ENCODE results near the gene EEF1AKMT3.
"Not testable (repeated sequence)": the region's sequence is repeated elsewhere in the genome, so short reads cannot be mapped to it uniquely, and the experiment has no call there.

EEF1AKMT3 gene

DNA sequence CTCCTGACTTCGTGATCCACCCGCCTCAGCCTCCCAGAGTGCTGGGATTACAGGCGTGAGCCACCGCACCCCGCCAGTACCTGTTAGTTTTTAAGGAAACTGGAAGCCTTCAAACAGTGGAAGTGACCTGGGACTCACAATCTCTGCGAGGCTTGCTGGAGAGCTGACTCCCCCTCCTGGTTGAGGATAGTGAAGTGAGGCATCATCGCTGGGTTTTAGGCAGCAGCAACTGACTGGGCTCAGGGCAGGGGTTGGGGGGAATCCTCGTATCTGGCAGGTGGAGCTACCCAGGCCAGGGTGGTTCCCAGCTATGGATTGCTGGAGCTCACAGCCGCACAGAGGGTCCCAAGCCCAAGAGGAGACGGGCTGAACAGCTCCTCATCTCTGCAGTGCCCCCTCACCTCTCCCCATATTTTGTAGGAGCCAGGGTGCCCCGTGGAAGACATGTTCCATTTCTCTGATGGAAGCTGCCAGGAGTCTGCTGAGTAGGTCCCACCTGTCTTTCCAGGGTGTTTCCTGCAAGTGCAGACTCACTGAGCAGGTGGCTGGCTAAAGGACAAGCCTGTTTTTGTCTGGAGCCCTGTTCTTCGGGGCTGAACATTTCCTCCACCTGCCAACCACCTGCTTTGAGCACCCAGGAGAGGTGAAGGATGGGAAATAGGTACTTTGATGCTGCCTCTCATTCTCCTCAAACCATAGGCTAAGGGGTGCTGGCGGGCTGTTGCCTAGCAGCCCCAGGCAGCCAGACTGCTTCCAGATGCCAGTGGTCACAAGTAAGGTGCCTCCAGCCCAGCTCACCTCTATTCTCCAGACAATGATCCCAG, 43.0 kb downstream of the EEF1AKMT3 start:
- DNase-seq (ENCODE audit: low spot score), result no peak
- in situ Hi-C loops (cut with MboI; ENCODE audit: low pct_unique_long_range_greater_than_20kb, low sequenced_read_pairs, unreplicated experiment), result no loop called here
- TF ChIP-seq, protein P1, sequence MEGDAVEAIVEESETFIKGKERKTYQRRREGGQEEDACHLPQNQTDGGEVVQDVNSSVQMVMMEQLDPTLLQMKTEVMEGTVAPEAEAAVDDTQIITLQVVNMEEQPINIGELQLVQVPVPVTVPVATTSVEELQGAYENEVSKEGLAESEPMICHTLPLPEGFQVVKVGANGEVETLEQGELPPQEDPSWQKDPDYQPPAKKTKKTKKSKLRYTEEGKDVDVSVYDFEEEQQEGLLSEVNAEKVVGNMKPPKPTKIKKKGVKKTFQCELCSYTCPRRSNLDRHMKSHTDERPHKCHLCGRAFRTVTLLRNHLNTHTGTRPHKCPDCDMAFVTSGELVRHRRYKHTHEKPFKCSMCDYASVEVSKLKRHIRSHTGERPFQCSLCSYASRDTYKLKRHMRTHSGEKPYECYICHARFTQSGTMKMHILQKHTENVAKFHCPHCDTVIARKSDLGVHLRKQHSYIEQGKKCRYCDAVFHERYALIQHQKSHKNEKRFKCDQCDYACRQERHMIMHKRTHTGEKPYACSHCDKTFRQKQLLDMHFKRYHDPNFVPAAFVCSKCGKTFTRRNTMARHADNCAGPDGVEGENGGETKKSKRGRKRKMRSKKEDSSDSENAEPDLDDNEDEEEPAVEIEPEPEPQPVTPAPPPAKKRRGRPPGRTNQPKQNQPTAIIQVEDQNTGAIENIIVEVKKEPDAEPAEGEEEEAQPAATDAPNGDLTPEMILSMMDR (IDR thresholded peaks at IDR 0.05; ENCODE audit: extremely low read depth, insufficient read depth, missing control alignments), result no peak

DNA sequence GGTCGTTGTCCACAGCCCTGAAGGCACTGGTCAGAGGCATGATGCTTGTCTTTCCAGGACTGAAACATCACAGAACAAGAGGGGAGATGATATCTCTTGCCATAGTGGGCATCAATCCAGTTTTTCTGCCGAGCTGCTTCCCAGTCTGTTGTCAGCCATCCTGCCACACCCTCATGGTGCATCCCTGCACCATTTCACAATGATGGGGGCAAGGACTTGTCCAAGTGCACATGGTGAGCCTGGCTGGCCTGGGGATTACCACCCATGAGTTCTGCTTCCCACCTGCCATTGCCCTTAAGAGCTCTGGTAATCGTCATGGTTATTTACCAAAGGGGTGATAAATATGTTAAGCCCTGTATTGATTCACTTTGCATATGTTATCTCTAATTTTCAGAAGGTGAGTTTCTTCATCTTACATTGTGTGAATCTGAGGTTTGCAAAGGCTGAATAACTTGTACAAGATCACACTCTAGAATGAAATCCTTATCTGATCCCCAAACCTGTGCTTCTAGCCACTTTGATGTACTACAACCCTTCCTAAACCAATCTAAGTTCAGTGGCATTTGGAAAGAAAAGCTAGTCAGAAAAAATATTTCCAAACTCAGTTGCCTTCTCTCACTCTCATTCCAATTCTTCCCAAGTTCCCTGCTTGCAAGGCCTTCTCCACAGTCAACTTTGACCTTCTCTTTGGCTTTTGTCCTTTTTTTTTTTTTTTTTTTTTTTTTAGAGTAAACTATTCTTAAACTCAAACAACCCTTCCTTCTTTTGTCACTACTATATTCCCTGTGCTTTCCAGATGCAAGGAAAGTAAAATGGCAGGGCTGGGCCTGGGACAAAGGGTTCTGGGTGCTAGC, 43.8 kb downstream of the EEF1AKMT3 start:
- TF ChIP-seq, protein P1 (IDR thresholded peaks at IDR 0.05; ENCODE audit: extremely low read depth, insufficient read depth, missing control alignments), result no peak
- in situ Hi-C loops (cut with MboI; ENCODE audit: low pct_unique_long_range_greater_than_20kb, low sequenced_read_pairs, unreplicated experiment), result no loop called here
- no peak for DNase-seq (ENCODE audit: low spot score)

DNA sequence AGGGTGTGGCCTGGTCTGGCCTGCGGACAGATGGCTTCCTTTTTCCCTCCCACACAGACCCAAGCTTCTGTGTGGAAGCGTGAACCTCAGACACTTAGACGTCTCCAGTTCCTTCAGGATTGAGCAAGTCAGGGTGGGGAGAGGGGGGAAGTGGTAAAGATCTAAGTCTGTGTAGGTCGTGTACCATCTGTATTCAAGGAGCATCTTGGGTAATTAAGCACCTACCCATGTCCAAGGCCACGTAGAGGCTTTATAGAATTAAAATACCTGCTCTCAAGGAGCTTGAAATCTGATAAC, 44.4 kb downstream of the EEF1AKMT3 start:
- no peak for DNase-seq (ENCODE audit: low spot score)

DNA sequence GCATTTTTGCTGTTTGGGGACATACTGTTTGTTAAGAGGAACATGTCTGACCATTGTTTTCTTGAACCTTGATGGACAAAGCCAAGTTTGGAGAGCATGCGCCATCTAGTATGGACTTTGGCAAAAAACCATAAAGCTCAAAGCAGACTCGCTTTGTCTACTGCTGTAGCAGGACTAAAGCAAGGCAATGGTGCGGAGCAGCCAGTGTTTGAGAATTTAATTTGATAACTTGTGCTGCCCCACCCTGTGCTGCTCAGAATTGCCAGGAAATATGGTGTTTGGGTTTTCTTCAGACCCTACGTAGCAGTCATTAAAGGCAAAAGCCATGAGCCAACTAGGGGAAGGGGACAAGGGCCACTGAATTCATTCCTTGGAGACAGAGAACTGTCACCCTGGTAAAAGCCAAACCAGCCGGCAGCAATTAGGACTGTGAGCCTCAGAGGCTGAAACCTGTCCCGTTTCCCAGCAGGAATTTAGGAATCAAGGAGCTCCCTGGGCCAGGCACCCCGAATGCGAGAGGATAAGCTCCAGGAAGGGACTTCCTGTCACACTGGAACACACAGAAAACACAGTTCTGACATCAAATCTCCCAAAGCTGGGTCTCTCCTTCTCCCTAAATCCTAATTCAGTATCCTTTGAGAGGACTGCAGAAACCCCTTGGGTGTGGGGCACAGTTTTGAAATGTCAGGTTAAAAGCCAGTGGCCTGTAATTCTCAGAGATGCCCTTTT, 45.0 kb downstream of the EEF1AKMT3 start:
- no peak for DNase-seq (ENCODE audit: low spot score)
- in situ Hi-C loops (cut with MboI; ENCODE audit: low pct_unique_long_range_greater_than_20kb, low sequenced_read_pairs, unreplicated experiment), result no loop called here
- TF ChIP-seq, protein P1 (IDR thresholded peaks at IDR 0.05; ENCODE audit: extremely low read depth, insufficient read depth, missing control alignments), result no peak

More for the DNA sequence above, 44.4 kb downstream of the EEF1AKMT3 start:
- in situ Hi-C loops (cut with MboI; ENCODE audit: low pct_unique_long_range_greater_than_20kb, low sequenced_read_pairs, unreplicated experiment), result no loop called here
- TF ChIP-seq, protein P1 (IDR thresholded peaks at IDR 0.05; ENCODE audit: extremely low read depth, insufficient read depth, missing control alignments), result no peak

DNA sequence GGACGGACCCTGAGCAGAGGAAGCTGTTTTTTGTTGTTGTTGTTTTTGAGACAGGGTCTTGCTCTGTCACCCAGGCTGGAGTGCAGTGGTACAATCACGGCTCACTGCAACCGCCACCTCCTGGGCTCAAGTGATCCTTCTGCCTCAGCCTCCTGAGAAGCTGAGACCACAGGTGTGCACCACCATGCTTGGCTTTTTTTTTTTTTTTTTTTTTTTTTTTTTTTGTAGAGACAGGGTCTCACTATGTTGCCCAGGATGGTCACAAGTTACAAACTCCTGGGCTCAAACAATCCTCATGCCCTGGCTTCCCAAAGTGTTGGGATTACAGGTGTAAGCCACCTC, 45.5 kb downstream of the EEF1AKMT3 start:
- in situ Hi-C loops (cut with MboI; ENCODE audit: low pct_unique_long_range_greater_than_20kb, low sequenced_read_pairs, unreplicated experiment); DNase-seq (ENCODE audit: low spot score): not testable (repeated sequence)

DNA sequence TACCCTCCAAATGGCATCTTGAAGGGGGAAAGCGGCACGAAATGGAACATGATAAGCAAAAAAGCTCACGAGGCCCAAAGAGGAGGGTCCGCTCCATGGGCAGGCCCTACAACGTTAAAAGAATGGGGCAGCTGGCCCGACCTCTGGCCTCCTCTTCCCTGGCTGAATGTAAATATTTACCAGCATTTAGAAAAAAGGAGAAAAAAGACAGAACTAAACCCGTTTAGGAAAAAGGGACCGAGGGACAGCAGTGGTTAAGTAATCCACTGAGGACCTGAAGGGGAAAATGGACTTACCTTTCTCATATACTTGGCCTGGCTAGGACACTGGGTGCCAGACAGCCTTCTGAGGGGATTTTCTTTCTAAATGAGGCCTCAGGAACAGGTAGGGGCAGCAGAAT, 47.7 kb downstream of the EEF1AKMT3 start:
- DNase-seq (ENCODE audit: low spot score); in situ Hi-C loops (cut with MboI; ENCODE audit: low pct_unique_long_range_greater_than_20kb, low sequenced_read_pairs, unreplicated experiment): not testable (repeated sequence)

DNA sequence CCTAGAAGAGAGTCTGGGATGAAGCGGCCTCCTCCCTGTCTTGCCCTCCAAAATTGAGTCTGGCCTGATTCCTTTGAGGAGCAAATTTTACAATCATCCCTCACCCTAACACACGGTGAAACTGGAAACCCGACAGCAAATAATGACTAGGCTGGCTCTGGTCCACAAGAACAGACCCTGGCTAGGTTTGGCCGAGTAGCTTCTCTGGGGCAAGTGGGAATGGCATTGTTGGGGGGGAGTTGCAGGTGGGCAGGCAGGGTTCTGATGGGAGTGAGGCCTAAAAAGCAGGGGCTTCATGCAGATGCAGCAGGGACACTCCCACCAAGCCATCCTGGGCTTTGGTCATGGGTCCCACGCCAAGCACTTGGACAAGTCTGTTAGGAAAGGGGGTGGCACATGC, 48.6 kb downstream of the EEF1AKMT3 start:
- in situ Hi-C loops (cut with MboI; ENCODE audit: low pct_unique_long_range_greater_than_20kb, low sequenced_read_pairs, unreplicated experiment); DNase-seq (ENCODE audit: low spot score): not testable (repeated sequence)

Measured in GM13977 (cell line).